Natural killer cell (primary cell): ENCODE measurements around the gene PRPF6. TPM values are rescaled to one million over a fixed set of nuclear protein-coding genes. Genes with fewer than 3 reads are reported as not detected.

Experiments used
- ATAC-seq, 3 donors: fragments of 150-1000 bp in 2 of 3; fragments of 200-7000 bp in 1 of 3; cut with Tn5 transposase; 1 replicate in 1 of 3; 2 replicates in 2 of 3; pipeline ENCODE4 v1.10.0; 2021; ENCODE audit warnings: mild to moderate bottlenecking in 2 of 3, moderate library complexity in 2 of 3
- DNase-seq, 2 donors: peaks; one replicate each; pipeline versions ENCODE4 v3.0.0 to v3.0.0-alpha.2; 2013 to 2021; ENCODE audit warnings: mixed read lengths in 1 of 2
- H3K27ac ChIP-seq: one replicate; pipeline ENCODE4 v1.5.1; 2013; ENCODE audit warnings: mild to moderate bottlenecking, low read length
- H3K27me3 ChIP-seq: one replicate; pipeline ENCODE4 v1.6.1; 2013; ENCODE audit warnings: low read length; ENCODE audit not compliant: control insufficient read depth, insufficient read depth
- H3K36me3 ChIP-seq: one replicate; pipeline ENCODE4 v1.6.1; 2013; ENCODE audit warnings: low read length; ENCODE audit not compliant: control insufficient read depth, insufficient read depth
- H3K4me1 ChIP-seq: one replicate; pipeline ENCODE4 v1.6.1; 2013; ENCODE audit warnings: low read length; ENCODE audit not compliant: control insufficient read depth, insufficient read depth
- H3K4me3 ChIP-seq: one replicate; pipeline ENCODE4 v1.5.1; 2013; ENCODE audit warnings: low read length
- H3K9me3 ChIP-seq: one replicate; pipeline ENCODE4 v1.6.1; 2013; ENCODE audit warnings: low read length; ENCODE audit not compliant: control insufficient read depth, insufficient read depth
- H3K27ac Mint-ChIP-seq, 2 donors: one replicate each; pipeline ENCODE4 v1.8.0; 2022; ENCODE audit warnings: mild to moderate bottlenecking in 2 of 2, mixed read lengths in 2 of 2, moderate library complexity in 1 of 2
- H3K27me3 Mint-ChIP-seq, 2 donors: one replicate each; pipeline ENCODE4 v1.8.0; 2022; ENCODE audit warnings: low read depth in 2 of 2, mixed read lengths in 2 of 2
- H3K36me3 Mint-ChIP-seq: one replicate; pipeline ENCODE4 v1.8.0; 2022; ENCODE audit warnings: mixed read lengths
- H3K4me1 Mint-ChIP-seq, 2 donors: one replicate each; pipeline ENCODE4 v1.8.0; 2022; ENCODE audit warnings: mixed read lengths in 2 of 2
- H3K4me3 Mint-ChIP-seq: one replicate; pipeline ENCODE4 v1.8.0; 2022; ENCODE audit warnings: mild to moderate bottlenecking, moderate library complexity, mixed read lengths
- H3K9me3 Mint-ChIP-seq, 2 donors: one replicate each; pipeline ENCODE4 v1.8.0; 2022; ENCODE audit warnings: mixed read lengths in 2 of 2
- CTCF ChIP-seq: fragments of 200-600 bp; IDR thresholded peaks from one replicate; pipeline ENCODE4 v1.8.0; 2022; ENCODE audit warnings: antibody characterized with exemption
- WGBS: methylation state at CpG from one replicate; pipeline ENCODE4 v1.1.7; 2013; ENCODE audit warnings: missing lambda C conversion rate; ENCODE audit not compliant: insufficient coverage; 5-methylcytosine and 5-hydroxymethylcytosine counted together
- intact Hi-C: fragments of 100-400 bp; cut with micrococcal nuclease; formaldehyde crosslinking; loops from one replicate; pipeline ENCODE4 v1.14.2; 2022
- total RNA-seq, 4 donors: library from RNA; stranded (reverse); fragments of 120-200 nt in 1 of 4; gene quantifications; one replicate each; pipeline versions ENCODE4 v1.2.3 to v1.2.4, GENCODE V29; 2013 to 2022

The PRPF6 gene
- total RNA-seq, 3 donors from 2014 or later (not counting 1 experiment from before 2014, with no cell fraction given) = 52.7 to 63.0 (median 55.0) TPM

GRCh38 chr20:64055893-64056638 lies 75.1 kb downstream of the PRPF6 start:
- ATAC-seq (no peak), DNase-seq (no peak)
- H3K36me3 ChIP-seq = no peaks in the 10 kb centered on the region
- no peak for TF ChIP-seq CTCF
- H3K4me1 ChIP-seq = peaks cover 17% of the 10 kb centered on the region
- H3K27me3 ChIP-seq = peaks cover 12% of the 10 kb centered on the region
- H3K9me3 Mint-ChIP-seq = no peaks in the 10 kb centered on the region
- H3K27ac ChIP-seq = no peak overlapping the region
- H3K9me3 ChIP-seq = no peaks in the 10 kb centered on the region
- peaks cover 9 to 22% of the 10 kb centered on the region in 2 donors for H3K4me1 Mint-ChIP-seq
- WGBS = 63% methylated on average over 22 of the region's 22 CpGs
- no peaks in the 10 kb centered on the region for H3K36me3 Mint-ChIP-seq
- no peak overlapping the region for H3K4me3 Mint-ChIP-seq
- intact Hi-C loops = no loop called here
- H3K27me3 Mint-ChIP-seq = peaks cover 0 to 16% of the 10 kb centered on the region in 2 donors
- H3K27ac Mint-ChIP-seq = no peak overlapping the region
- H3K4me3 ChIP-seq = no peak overlapping the region

GRCh38 chr20:64056639-64056888 lies 75.6 kb downstream of the PRPF6 start:
- H3K27me3 Mint-ChIP-seq = peaks cover 0 to 16% of the 10 kb centered on the region in 2 donors

GRCh38 chr20:64056889-64057627 lies 76.1 kb downstream of the PRPF6 start:
- Mint-ChIP-seq H3K27me3 (peaks cover 0 to 16% of the 10 kb centered on the region in 2 donors), H3K9me3 (no peaks in the 10 kb centered on the region), H3K27ac (peak overlapping the region in 1 of 2 donors; percentile 65), H3K4me1 (peaks cover 9 to 22% of the 10 kb centered on the region in 2 donors), H3K4me3 (peak overlapping the region; percentile 58), H3K36me3 (no peaks in the 10 kb centered on the region)
- 59% methylated on average over 38 of the region's 39 CpGs for WGBS
- H3K4me1 ChIP-seq = peaks cover 17% of the 10 kb centered on the region
- peaks cover 9% of the 10 kb centered on the region for H3K27me3 ChIP-seq
- DNase-seq (peak in 1 of 2 donors; percentile 48), ATAC-seq (peak; percentile 62 to 67 (median 66))
- no peak for TF ChIP-seq CTCF
- intact Hi-C loops = loop anchor here (1.0 kb wide), 1 partner anchor 18 kb away; no protein-coding TSS in a partner anchor
- H3K4me3 ChIP-seq = no peak overlapping the region
- no peaks in the 10 kb centered on the region for H3K9me3 ChIP-seq
- no peak overlapping the region for H3K27ac ChIP-seq
- H3K36me3 ChIP-seq = no peaks in the 10 kb centered on the region

More at GRCh38 chr20:64056639-64056888, 75.6 kb downstream of the PRPF6 start:
- WGBS = 54% methylated on average over 7 of the region's 7 CpGs
- no peak for ATAC-seq
- Histone ChIP-seq H3K36me3 (no peaks in the 10 kb centered on the region), H3K27ac (no peak overlapping the region), H3K27me3 (peaks cover 12% of the 10 kb centered on the region), H3K4me3 (no peak overlapping the region), H3K9me3 (no peaks in the 10 kb centered on the region), H3K4me1 (peaks cover 17% of the 10 kb centered on the region)
- no peak for DNase-seq
- Mint-ChIP-seq H3K4me3 (no peak overlapping the region), H3K4me1 (peaks cover 9 to 22% of the 10 kb centered on the region in 2 donors), H3K9me3 (no peaks in the 10 kb centered on the region), H3K27ac (no peak overlapping the region), H3K36me3 (no peaks in the 10 kb centered on the region)
- no peak for TF ChIP-seq CTCF
- intact Hi-C loops = no loop called here
